ENCODE results near the gene GRM3.

GRM3 gene

GRCh38 chr7:86706406-86706805 lies 62.7 kb downstream of the GRM3 start:
- DNase-seq = no peak

DNA sequence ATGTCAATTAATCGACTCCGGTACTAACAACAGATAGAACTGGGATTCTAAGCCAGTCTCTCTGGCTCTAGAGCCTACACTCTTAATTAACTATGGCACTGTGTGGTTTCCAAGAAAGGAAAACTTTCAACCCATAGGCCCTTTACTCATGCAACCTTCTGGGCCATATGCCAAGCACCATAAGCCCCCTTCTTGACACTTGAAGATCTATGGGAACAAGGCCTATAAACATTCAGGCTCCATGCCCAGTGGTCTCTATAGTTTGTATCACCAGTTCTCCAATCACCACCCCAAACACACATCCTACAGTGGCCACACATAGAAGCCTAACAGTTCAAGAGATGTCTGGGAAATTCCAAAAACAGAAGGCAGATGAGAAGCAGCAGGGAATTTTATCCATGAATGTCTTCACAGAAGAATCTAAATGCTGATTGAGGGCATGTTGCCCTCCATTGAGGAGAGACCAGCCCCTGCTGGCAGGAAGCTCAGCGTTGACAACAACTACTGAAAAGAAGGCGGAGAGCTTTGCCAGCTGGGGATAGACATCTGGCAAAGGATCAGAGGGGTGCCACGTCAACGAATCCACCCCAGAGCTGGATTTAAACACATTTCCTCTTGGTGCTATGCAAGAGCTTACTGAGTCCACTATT lies 64.4 kb downstream of the GRM3 start:
- no peak for DNase-seq

- DNase-seq = no peak
These were observed 76.6 kb downstream of the GRM3 start for GRCh38 chr7:86720306-86720705.

DNA sequence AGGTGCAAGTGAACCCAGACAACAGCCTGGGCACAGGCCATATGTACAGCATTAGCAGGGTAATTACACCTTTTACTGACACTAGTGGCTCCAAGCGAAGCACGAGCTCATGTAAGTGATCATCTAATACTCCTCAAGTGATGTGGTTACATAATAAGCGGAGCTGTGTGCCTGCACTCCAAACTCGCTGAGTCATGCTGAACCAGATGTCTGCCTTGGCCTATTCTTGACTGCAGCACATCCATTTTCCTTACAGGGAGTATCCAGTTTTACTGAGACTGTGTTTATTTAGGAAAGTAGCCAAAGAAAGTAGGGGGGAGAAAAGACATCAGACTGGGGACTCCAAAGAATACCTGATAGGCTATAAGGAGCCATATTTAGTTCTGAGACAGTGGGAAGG lies 90.1 kb downstream of the GRM3 start:
- DNase-seq = no peak

- DNase-seq = no peak
These were observed 101.5 kb downstream of the GRM3 start for GRCh38 chr7:86745013-86745745.

DNA sequence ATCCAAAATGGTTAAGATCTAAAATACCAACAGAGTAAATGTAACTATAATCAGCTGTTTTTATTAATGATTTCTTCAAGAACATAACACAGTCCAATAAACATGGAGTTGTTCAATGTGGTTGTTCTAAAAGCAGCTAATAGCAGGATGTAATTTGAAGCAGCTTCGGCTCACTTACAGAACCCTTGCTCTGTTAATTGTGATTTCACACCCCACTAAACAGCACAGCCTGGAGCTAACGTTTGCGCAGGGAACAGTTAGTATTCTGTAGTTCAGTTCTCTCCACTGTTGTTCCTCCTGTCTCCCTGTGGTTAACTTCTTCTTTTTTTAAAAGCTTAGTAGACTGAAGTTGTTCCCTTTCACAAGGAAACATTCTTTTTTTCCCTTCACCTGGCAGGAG lies 104.0 kb downstream of the GRM3 start:
- DNase-seq = no peak

GRCh38 chr7:86748201-86748600 lies 104.5 kb downstream of the GRM3 start:
- DNase-seq = no peak

- no peak for DNase-seq
These were observed 105.4 kb downstream of the GRM3 start for GRCh38 chr7:86748843-86749719.

- DNase-seq = no peak
These were observed 106.3 kb downstream of the GRM3 start for GRCh38 chr7:86749741-86750665.

- DNase-seq = no peak
These were observed 116.5 kb downstream of the GRM3 start for GRCh38 chr7:86760236-86760635.

DNA sequence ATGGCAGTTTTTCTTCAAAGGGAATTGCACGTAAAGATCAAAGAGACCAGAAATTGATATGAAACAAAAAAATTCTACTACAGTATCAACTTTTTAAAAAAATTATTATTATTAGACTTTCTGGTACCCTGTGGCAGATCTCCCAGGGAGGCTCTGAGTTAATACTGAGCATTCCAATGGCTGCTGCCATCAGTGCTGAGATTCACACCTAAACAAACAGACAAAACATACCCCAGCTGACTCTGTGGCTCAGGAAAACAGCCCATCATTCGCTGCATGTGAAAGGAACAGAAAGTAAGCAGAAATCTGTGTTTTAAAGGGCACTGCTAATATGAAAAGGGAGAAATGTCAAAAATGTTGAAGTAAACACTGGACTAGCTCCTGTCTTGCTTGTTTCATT lies 118.4 kb downstream of the GRM3 start:
- DNase-seq = no peak

GRCh38 chr7:86765931-86766330 lies 122.2 kb downstream of the GRM3 start:
- no peak for DNase-seq

DNA sequence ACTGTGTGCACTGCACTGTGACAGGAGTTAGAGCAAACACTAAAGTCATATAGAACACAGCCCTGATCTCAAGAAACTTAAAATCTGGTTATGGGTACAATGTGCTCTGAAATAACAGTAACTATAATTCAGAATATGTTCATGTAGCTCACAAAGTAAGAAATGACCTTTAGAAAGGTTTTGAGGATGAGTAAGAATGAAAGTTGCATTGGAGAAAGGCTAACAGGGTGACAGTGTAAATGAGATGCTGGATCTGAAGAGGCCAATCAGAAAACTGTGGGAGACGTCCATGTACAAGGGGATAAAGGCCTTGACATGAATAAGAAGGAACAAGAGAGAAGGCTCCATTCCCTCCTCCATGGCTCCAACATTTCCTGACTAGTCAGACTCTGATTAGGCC lies 124.7 kb downstream of the GRM3 start:
- DNase-seq = no peak

DNA sequence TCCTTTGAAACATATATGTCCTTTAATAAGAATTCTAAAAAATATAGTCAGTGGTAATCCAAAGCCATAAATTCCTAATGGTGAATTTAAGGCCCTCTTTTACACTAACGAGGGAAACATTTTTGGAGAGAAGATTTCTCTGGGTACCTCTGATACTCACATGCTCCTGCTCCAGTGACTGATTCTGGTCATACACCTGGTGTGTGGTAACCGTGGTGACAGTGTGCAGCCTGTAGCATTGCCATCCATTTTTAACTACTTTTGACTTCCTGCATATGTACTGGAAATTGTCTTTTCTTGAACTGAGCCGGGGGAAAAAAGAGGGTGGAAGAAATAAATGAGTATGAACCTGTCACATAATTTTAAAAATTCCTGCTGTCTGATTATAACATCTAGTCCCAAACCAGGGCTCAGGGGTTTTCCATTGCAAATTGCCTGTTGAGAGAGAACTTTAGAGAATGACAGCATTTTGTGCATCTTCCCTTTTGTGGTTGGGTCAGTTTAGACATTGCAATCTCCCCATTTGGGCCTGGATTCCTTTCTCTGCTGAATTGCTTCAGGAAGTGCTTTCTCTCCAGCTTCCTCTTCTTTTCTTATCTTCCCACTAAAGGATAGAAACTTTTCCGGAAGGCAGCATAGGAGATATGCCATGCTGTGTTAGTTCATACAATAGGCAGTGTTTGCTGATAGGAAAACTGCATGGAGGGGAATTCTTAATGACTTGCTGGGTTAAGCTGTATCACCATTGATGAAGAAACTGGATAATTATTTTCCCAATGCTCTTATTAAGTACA lies 125.5 kb downstream of the GRM3 start:
- no peak for DNase-seq

DNA sequence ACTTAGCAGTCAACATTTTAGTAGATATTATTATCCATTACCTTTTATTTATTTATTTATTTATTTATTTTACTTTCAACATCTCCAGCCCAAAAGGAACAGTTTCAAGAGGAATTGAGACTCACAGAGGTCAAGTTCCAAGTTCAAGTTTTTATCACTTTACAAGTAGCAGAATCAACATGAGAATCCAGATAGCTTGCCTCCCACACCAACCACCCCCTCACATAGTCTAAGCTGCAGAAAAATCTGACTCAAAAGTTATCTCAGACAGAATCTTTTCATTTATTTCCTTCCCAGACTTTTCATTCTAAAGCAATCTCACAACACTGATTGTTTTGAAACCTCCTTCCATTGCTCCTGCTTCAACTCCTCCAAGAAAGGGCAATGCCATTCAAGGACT lies 129.6 kb downstream of the GRM3 start:
- DNase-seq = no peak

- no peak for DNase-seq
These were observed 131.5 kb downstream of the GRM3 start for GRCh38 chr7:86775203-86775602.

- no peak for DNase-seq
These were observed 132.4 kb downstream of the GRM3 start for GRCh38 chr7:86776136-86776535.

GRCh38 chr7:86778271-86778670 lies 134.6 kb downstream of the GRM3 start:
- DNase-seq = no peak

GRCh38 chr7:86784765-86785164 lies 141.1 kb downstream of the GRM3 start:
- DNase-seq = no peak

- no peak for DNase-seq
These were observed 141.9 kb downstream of the GRM3 start for GRCh38 chr7:86785641-86786040.

DNA sequence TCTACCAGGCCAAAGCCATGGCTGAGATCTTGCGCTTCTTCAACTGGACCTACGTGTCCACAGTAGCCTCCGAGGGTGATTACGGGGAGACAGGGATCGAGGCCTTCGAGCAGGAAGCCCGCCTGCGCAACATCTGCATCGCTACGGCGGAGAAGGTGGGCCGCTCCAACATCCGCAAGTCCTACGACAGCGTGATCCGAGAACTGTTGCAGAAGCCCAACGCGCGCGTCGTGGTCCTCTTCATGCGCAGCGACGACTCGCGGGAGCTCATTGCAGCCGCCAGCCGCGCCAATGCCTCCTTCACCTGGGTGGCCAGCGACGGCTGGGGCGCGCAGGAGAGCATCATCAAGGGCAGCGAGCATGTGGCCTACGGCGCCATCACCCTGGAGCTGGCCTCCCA lies 142.7 kb downstream of the GRM3 start:
- DNase-seq = no peak

DNA sequence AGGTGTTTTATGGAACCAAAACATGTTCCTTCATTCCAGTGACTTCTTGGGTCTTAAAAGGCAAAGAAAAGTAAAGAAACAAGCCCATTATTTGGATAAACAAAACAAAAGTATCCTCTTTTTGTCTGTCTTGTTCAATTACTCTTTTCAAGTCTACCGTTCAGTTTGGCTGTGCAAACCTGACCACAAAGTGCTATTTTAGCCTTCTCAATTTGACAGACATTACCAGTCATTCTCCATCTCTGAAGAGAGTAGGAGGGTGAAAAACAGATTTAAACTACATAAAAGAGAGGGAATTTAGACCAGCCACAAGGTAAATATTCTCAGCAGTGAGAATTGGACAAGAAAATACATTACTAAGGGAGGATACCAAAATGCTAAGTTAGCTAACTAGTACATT lies 145.2 kb downstream of the GRM3 start:
- no peak for DNase-seq
